Spleen (tissue), 11 donors: ENCODE results near the gene KIAA1217. TPM values are rescaled to one million over a fixed set of nuclear protein-coding genes. Genes with fewer than 3 reads are reported as not detected.

Experiments used
- DNase-seq: peaks from one replicate; pipeline ENCODE4 v3.0.0-alpha.2; 2020
- H3K27ac ChIP-seq, 8 donors: fragments of 200-600 bp; sonication (generic) in 7 of 8; 1 replicate in 4 of 8; 2 replicates in 4 of 8; pipeline versions ENCODE4 v1.5.0 to v1.8.0; 2016 to 2021; ENCODE audit warnings: inconsistent platforms in 4 of 8, mild to moderate bottlenecking in 4 of 8, moderate library complexity in 1 of 8
- H3K27me3 ChIP-seq, 7 donors: fragments of 200-600 bp; sonication (generic) in 6 of 7; replicated peaks in 1 of 7; 1 replicate in 4 of 7; 2 replicates in 3 of 7; pipeline versions ENCODE4 v1.5.0 to v1.8.0; 2016 to 2021; ENCODE audit warnings: inconsistent platforms in 3 of 7, mild to moderate bottlenecking in 1 of 7
- H3K36me3 ChIP-seq, 6 donors: fragments of 200-600 bp; sonication (generic) in 5 of 6; 1 replicate in 4 of 6; 2 replicates in 2 of 6; pipeline versions ENCODE4 v1.5.0 to v1.8.0; 2016 to 2021; ENCODE audit warnings: inconsistent platforms in 2 of 6
- H3K4me1 ChIP-seq, 6 donors: fragments of 200-600 bp; sonication (generic) in 5 of 6; 1 replicate in 3 of 6; 2 replicates in 3 of 6; pipeline versions ENCODE4 v1.5.0 to v1.8.0; 2016 to 2021; ENCODE audit warnings: inconsistent platforms in 3 of 6
- H3K4me3 ChIP-seq, 8 donors: fragments of 200-600 bp; sonication (generic) in 7 of 8; 1 replicate in 4 of 8; 2 replicates in 4 of 8; pipeline versions ENCODE4 v1.5.0 to v1.8.0; 2016 to 2021; ENCODE audit warnings: inconsistent platforms in 4 of 8, mild to moderate bottlenecking in 4 of 8, moderate library complexity in 2 of 8
- H3K9me3 ChIP-seq, 8 donors: fragments of 200-600 bp; sonication (generic) in 7 of 8; 1 replicate in 4 of 8; 2 replicates in 4 of 8; pipeline versions ENCODE4 v1.5.0 to v1.8.0; 2016 to 2021; ENCODE audit warnings: inconsistent platforms in 4 of 8
- CTCF ChIP-seq, 11 experiments: fragments of 200-600 bp in 7 of 11; fragments of 450-650 bp in 4 of 11; sonication (generic) in 4 of 11; IDR thresholded peaks in 8 of 11; conservative IDR thresholded peaks in 3 of 11; 1 replicate in 7 of 11; 2 replicates in 4 of 11; pipeline versions ENCODE4 v1.4.0 to v1.8.0; 2016 to 2021; ENCODE audit warnings: antibody characterized with exemption in 11 of 11, inconsistent platforms in 4 of 11, mild to moderate bottlenecking in 1 of 11
- POLR2A ChIP-seq, 3 donors: fragments of 450-650 bp; IDR thresholded peaks; one replicate each; pipeline ENCODE4 v1.5.1; 2017; ENCODE audit warnings: antibody characterized with exemption in 3 of 3, mild to moderate bottlenecking in 1 of 3
- POLR2AphosphoS5 ChIP-seq, 3 donors: sonication (generic); formaldehyde crosslinking; IDR thresholded peaks; one replicate each; pipeline ENCODE4 v1.5.1; 2017; ENCODE audit warnings: antibody characterized with exemption in 3 of 3
- WGBS, 5 donors: extraction: QIAGEN DNeasy Blood & Tissue Kit in 3 of 5; methylation state at CpG; one replicate each; pipeline versions ENCODE4 v1.1.5 to v1.1.7; 2013 to 2018; 5-methylcytosine and 5-hydroxymethylcytosine counted together
- intact Hi-C: fragments of 100-400 bp; cut with DNase I; formaldehyde crosslinking; loops from one replicate; pipeline ENCODE4 v1.15.0; 2023; ENCODE audit warnings: low total_unique reads
- polyA plus RNA-seq, 3 donors: library from polyadenylated mRNA; stranded (reverse); fragments of 200-250 nt; gene quantifications; one replicate each; pipeline ENCODE4 v1.2.1, GENCODE V29; 2013
- total RNA-seq, 7 donors: library from RNA; depleted of rRNA in 3 of 7; stranded (reverse); fragments of >200 nt in 3 of 7; fragmentation: NEBNext Ultra II Directional in 4 of 7; extraction: Animal tissue kit (Norgen Biotek cat#: 25700) in 4 of 7; gene quantifications; one replicate each; pipeline versions ENCODE4 v1.1.0 to v1.2.1, GENCODE V29; 2016 to 2021
- donor health status: healthy with polysubstance abuse.
- donor health status: DM: no; HTN: no; CAD: no; lungs with moderate emphysema.
- donor health status: DM: no; HTN: no; CAD: no.
- donor health status: Bipolar disorder and iron deficiency.
- donor health status: healthy.
- donor health status: DM: no; HTN: no; CAD: no.
- donor health status: DM: yes; HTN: yes; CAD: no.

Gene KIAA1217
- total and polyA plus RNA-seq, 10 donors, result 2.2 to 40.7 (median 21.4) TPM

- intact Hi-C loops, result no loop called here
- no peak for DNase-seq
- 73 to 86% (median 75%) methylated on average over 9 to 10 of the region's 10 CpGs for WGBS, 5 donors
- Histone ChIP-seq H3K27ac (no peak overlapping the region), H3K4me1 (peaks cover 0 to 12% (median 6%) of the 10 kb centered on the region in 6 donors), H3K27me3 (no peaks in the 10 kb centered on the region), H3K4me3 (no peak overlapping the region), H3K9me3 (no peaks in the 10 kb centered on the region), H3K36me3 (no peaks in the 10 kb centered on the region)
- TF ChIP-seq POLR2A (IDR thresholded peaks at IDR 0.05), result no peak
- TF ChIP-seq POLR2AphosphoS5 (IDR thresholded peaks at IDR 0.05), result no peak
- TF ChIP-seq CTCF (IDR thresholded peaks at IDR 0.05 in 8 of 11, conservative IDR thresholded peaks at IDR 0.05 in 3 of 11), result no peak
Observed at GRCh38 chr10:24553051-24553612, 344.2 kb downstream of the KIAA1217 start.

GRCh38 chr10:24554036-24554435 lies 345.1 kb downstream of the KIAA1217 start:
- no peaks in the 10 kb centered on the region for H3K36me3 ChIP-seq
- 82 to 93% (median 86%) methylated on average over 7 of the region's 7 CpGs for WGBS, 5 donors
- intact Hi-C loops, result no loop called here
- no peak overlapping the region for H3K27ac ChIP-seq
- H3K4me1 ChIP-seq, result peaks cover 0 to 12% (median 6%) of the 10 kb centered on the region in 6 donors
- H3K9me3 ChIP-seq, result no peaks in the 10 kb centered on the region
- H3K4me3 ChIP-seq, result no peak overlapping the region
- TF ChIP-seq POLR2AphosphoS5 (IDR thresholded peaks at IDR 0.05) (no peak), CTCF (IDR thresholded peaks at IDR 0.05 in 8 of 11, conservative IDR thresholded peaks at IDR 0.05 in 3 of 11) (no peak), POLR2A (IDR thresholded peaks at IDR 0.05) (no peak)
- no peaks in the 10 kb centered on the region for H3K27me3 ChIP-seq
- DNase-seq, result no peak

- intact Hi-C loops, result no loop called here
- WGBS, 5 donors, result 71 to 82% (median 75%) methylated on average over 4 of the region's 4 CpGs
- Histone ChIP-seq H3K36me3 (no peaks in the 10 kb centered on the region), H3K9me3 (peaks cover 0 to 8% (median 0%) of the 10 kb centered on the region in 8 donors), H3K4me3 (no peak overlapping the region), H3K27me3 (no peaks in the 10 kb centered on the region), H3K4me1 (peaks cover 0 to 12% (median 6%) of the 10 kb centered on the region in 6 donors), H3K27ac (peak overlapping the region in 1 of 8 donors; percentile 6)
- TF ChIP-seq POLR2A (IDR thresholded peaks at IDR 0.05) (no peak), CTCF (IDR thresholded peaks at IDR 0.05 in 8 of 11, conservative IDR thresholded peaks at IDR 0.05 in 3 of 11) (no peak), POLR2AphosphoS5 (IDR thresholded peaks at IDR 0.05) (no peak)
- DNase-seq, result no peak
Observed at GRCh38 chr10:24556126-24556749, 347.3 kb downstream of the KIAA1217 start.
